KMS-11 (cell line): Measurements from ENCODE around the gene TCF7L2.

Experiments used
- H2AFZ ChIP-seq: fragments of 200-600 bp; sonication (generic); 2 replicates; pipeline ENCODE4 v1.6.1; 2016; ENCODE audit warnings: antibody characterized with exemption, mixed run types, low read depth
- H3K27ac ChIP-seq: fragments of 200-600 bp; sonication (generic); 2 replicates; pipeline ENCODE4 v1.6.1; 2016; ENCODE audit warnings: mild to moderate bottlenecking, mixed run types
- H3K27me3 ChIP-seq: fragments of 200-600 bp; sonication (generic); 2 replicates; pipeline ENCODE4 v1.6.1; 2017; ENCODE audit warnings: mild to moderate bottlenecking, low read depth, mixed run types, moderate library complexity; ENCODE audit not compliant: insufficient read depth
- H3K36me3 ChIP-seq: fragments of 200-600 bp; sonication (generic); 2 replicates; pipeline ENCODE4 v1.6.1; 2017; ENCODE audit warnings: mild to moderate bottlenecking, mixed run types; ENCODE audit not compliant: insufficient read depth
- H3K4me1 ChIP-seq: fragments of 200-600 bp; sonication (generic); 2 replicates; pipeline ENCODE4 v1.6.1; 2016; ENCODE audit warnings: mild to moderate bottlenecking, low read depth, mixed run types; ENCODE audit not compliant: poor library complexity, severe bottlenecking
- H3K4me2 ChIP-seq: fragments of 200-600 bp; sonication (generic); 2 replicates; pipeline ENCODE4 v1.7.0; 2016; ENCODE audit warnings: mild to moderate bottlenecking, mixed run types
- H3K4me3 ChIP-seq: fragments of 200-600 bp; sonication (generic); IDR thresholded peaks from 2 replicates; pipeline ENCODE4 v1.6.1; 2017; ENCODE audit warnings: low read depth, low read length, mixed read lengths; ENCODE audit not compliant: insufficient read depth
- H3K79me2 ChIP-seq: fragments of 200-600 bp; sonication (generic); 2 replicates; pipeline ENCODE4 v1.6.1; 2016; ENCODE audit warnings: low read depth, mixed run types; ENCODE audit not compliant: insufficient read depth
- H3K9ac ChIP-seq: fragments of 200-600 bp; sonication (generic); 2 replicates; pipeline ENCODE4 v1.6.1; 2016; ENCODE audit warnings: mild to moderate bottlenecking, mixed run types
- H4K20me1 ChIP-seq: fragments of 200-600 bp; sonication (generic); 2 replicates; pipeline ENCODE4 v1.6.1; 2016; ENCODE audit warnings: mild to moderate bottlenecking, mixed run types; ENCODE audit not compliant: insufficient read depth
- CTCF ChIP-seq: fragments of 200-600 bp; sonication (generic); conservative IDR thresholded peaks from 2 replicates; pipeline ENCODE4 v1.6.1; 2017; ENCODE audit warnings: low read depth, mild to moderate bottlenecking, antibody characterized with exemption, low read length, moderate library complexity, mixed read lengths

The TCF7L2 gene

DNA sequence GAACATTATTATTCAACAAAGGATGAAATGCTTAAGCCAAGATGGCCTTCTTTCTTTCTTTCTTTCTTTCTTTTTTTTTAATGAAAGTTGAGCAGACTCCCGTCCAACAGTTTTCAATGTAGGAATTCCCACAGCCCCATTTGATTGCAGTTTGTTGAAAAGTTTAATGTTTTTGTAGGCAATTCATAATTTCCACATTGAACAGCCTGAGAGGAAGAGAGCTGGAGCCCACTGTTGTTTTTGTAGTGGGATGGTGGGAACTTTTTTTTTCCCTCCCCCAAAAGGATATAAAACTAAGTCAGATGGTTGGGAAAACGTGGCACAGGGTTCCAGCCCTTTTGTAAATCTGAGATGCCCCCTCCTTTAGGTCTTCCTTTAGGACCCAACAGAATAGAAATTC lies 86.6 kb downstream of the TCF7L2 start:
- no peaks in the 10 kb centered on the region for H3K36me3 ChIP-seq
- H2AFZ ChIP-seq = no peak overlapping the region

GRCh38 chr10:113037218-113037617 lies 87.2 kb downstream of the TCF7L2 start:
- H3K79me2 ChIP-seq = no peaks in the 10 kb centered on the region
- H3K4me1 ChIP-seq = no peaks in the 10 kb centered on the region
- no peak for TF ChIP-seq CTCF
- H3K27ac ChIP-seq = no peak overlapping the region
- H3K9ac ChIP-seq = no peak overlapping the region
- H3K4me2 ChIP-seq = no peak overlapping the region
- H3K36me3 ChIP-seq = no peaks in the 10 kb centered on the region
- no peak overlapping the region for H3K4me3 ChIP-seq
- no peak overlapping the region for H2AFZ ChIP-seq
- H4K20me1 ChIP-seq = no peaks in the 10 kb centered on the region
- H3K27me3 ChIP-seq = no peaks in the 10 kb centered on the region

More for the DNA sequence above, 86.6 kb downstream of the TCF7L2 start:
- Histone ChIP-seq H3K4me3 (no peak overlapping the region), H3K4me2 (no peak overlapping the region), H3K27me3 (no peaks in the 10 kb centered on the region), H3K79me2 (no peaks in the 10 kb centered on the region), H3K27ac (no peak overlapping the region), H4K20me1 (no peaks in the 10 kb centered on the region), H3K4me1 (no peaks in the 10 kb centered on the region), H3K9ac (no peak overlapping the region)
- TF ChIP-seq CTCF = no peak

DNA sequence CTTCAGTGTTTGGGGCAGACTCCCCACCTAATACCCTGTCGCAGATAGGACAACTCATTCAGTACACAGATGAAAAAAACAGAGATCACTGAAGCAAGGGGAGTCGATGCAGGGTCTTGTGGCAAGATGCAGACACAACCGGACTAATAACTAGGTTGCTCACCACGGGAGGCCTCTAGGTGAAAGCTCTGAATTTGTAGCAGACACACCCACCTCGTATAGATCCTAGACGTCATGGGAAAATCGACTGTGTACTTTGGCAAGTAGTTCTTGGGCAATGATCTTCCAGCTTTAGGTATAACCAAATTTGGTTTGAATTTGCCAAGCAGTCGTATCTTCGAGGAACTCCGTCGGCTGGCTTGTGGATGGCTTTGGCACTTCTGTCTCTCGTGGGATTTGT lies 88.1 kb downstream of the TCF7L2 start:
- Histone ChIP-seq H3K4me1 (no peaks in the 10 kb centered on the region), H3K79me2 (no peaks in the 10 kb centered on the region), H3K27ac (no peak overlapping the region), H3K4me3 (no peak overlapping the region), H4K20me1 (no peaks in the 10 kb centered on the region), H2AFZ (no peak overlapping the region), H3K4me2 (no peak overlapping the region), H3K27me3 (no peaks in the 10 kb centered on the region), H3K9ac (no peak overlapping the region), H3K36me3 (no peaks in the 10 kb centered on the region)
- no peak for TF ChIP-seq CTCF

DNA sequence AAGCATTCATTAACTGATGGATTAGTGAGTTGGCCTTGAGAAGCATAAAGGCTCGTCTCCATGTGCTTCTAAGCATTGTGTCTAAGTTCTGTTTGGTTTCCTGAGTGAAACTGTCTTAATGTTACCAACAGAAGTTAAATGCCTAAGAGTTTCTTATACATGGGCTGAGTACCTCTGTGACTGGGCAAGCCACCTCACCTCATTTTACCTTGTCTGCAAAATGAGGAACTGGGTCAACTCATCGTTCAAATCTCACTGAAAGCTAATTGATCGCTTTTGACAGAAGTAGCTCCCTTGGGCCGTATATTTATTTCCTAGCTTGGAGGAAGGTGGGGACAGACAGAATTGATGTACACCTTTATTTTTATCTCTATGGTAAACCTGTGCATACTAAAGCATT lies 88.9 kb downstream of the TCF7L2 start:
- Histone ChIP-seq H2AFZ (no peak overlapping the region), H3K4me1 (no peaks in the 10 kb centered on the region), H4K20me1 (no peaks in the 10 kb centered on the region), H3K27me3 (no peaks in the 10 kb centered on the region), H3K79me2 (no peaks in the 10 kb centered on the region), H3K27ac (no peak overlapping the region), H3K36me3 (no peaks in the 10 kb centered on the region), H3K4me2 (no peak overlapping the region), H3K9ac (no peak overlapping the region), H3K4me3 (no peak overlapping the region)
- TF ChIP-seq CTCF = no peak
